Activated CD4-positive, alpha-beta memory T cell treated with anti-CD3 and anti-CD28 coated beads for 36 hours (primary cell): ENCODE data around the gene ATP5MK. TPM values are rescaled to one million over a fixed set of nuclear protein-coding genes. Genes with fewer than 3 reads are reported as not detected.

Experiments used
- CTCF ChIA-PET: fragments of 350-600 bp; sonication (Branson Sonifier 250); formaldehyde crosslinking; loops from one replicate; lab custom pipeline; 2021; ENCODE audit warnings: antibody characterized with exemption, inconsistent platforms; lab: Charles Lee
- POLR2A ChIA-PET: fragments of 350-600 bp; sonication (Branson Sonifier 250); formaldehyde crosslinking; loops from one replicate; lab custom pipeline; 2021; ENCODE audit warnings: antibody characterized with exemption; lab: Charles Lee
- DNase-seq: peaks from one replicate; pipeline ENCODE4 v3.0.0-alpha.2; 2020
- H3K27ac Mint-ChIP-seq: one replicate; pipeline ENCODE4 v1.8.0; 2021; ENCODE audit warnings: mixed read lengths
- H3K27me3 Mint-ChIP-seq: one replicate; pipeline ENCODE4 v1.8.0; 2021; ENCODE audit warnings: mixed read lengths
- H3K36me3 Mint-ChIP-seq: one replicate; pipeline ENCODE4 v1.8.0; 2021; ENCODE audit warnings: mixed read lengths
- H3K4me1 Mint-ChIP-seq: one replicate; pipeline ENCODE4 v1.8.0; 2021; ENCODE audit warnings: low read depth, mixed read lengths
- H3K4me3 Mint-ChIP-seq: one replicate; pipeline ENCODE4 v1.8.0; 2021; ENCODE audit warnings: mild to moderate bottlenecking, mixed read lengths
- H3K9me3 Mint-ChIP-seq: one replicate; pipeline ENCODE4 v1.8.0; 2021; ENCODE audit warnings: mixed read lengths
- intact Hi-C: fragments of 100-400 bp; cut with micrococcal nuclease; formaldehyde crosslinking; loops from one replicate; pipeline ENCODE4 v1.15.1; 2023
- microRNA-seq: library from miRNA; unstranded; fragments of <30 nt; microRNA quantifications from one replicate; pipeline ENCODE4 v1.2.0, GENCODE V29; 2022; ENCODE audit warnings: borderline number of aligned reads, borderline microRNAs expressed, borderline replicate concordance
- total RNA-seq, 2 experiments: library from RNA; stranded (reverse); gene quantifications; one replicate each; pipeline ENCODE4 v1.2.3, GENCODE V29; 2021

ATP5MK gene
- total RNA-seq, 2 experiments from 2014 or later = 436 to 438 TPM

GRCh38 chr10:103353281-103353680 is 43.0 kb downstream of the ATP5MK start:
- Mint-ChIP-seq H3K4me3 (no peak overlapping the region), H3K9me3 (no peaks in the 10 kb centered on the region), H3K36me3 (peaks cover 3% of the 10 kb centered on the region), H3K27ac (no peak overlapping the region), H3K4me1 (peaks cover 7% of the 10 kb centered on the region), H3K27me3 (no peaks in the 10 kb centered on the region)
- DNase-seq = no peak
- intact Hi-C loops = no loop called here
- CTCF ChIA-PET = interaction anchor here (1.3 kb wide), 1 partner anchor 20 kb away, joined by 4 read pairs; no protein-coding TSS in a partner anchor
- POLR2A ChIA-PET = no interaction called here

GRCh38 chr10:103350517-103351260 is 45.6 kb downstream of the ATP5MK start, which contains the start of gene PCGF6:
TSS of gene PCGF6 (minus strand) at chr10:103351140. CDS start at chr10:103351066, 74 bp downstream.
- Mint-ChIP-seq H3K36me3 (peaks cover 3% of the 10 kb centered on the region), H3K4me1 (peaks cover 7% of the 10 kb centered on the region), H3K27ac (peak within 1 kb of the TSS; percentile 84), H3K4me3 (peak within 1 kb of the TSS; percentile 89), H3K9me3 (no peaks in the 10 kb centered on the region), H3K27me3 (no peaks in the 10 kb centered on the region)
- POLR2A ChIA-PET = interaction anchor here (0.6 to 3.1 kb wide), 4 partner anchors 17 to 159 kb away, joined by 4 to 17 read pairs (median 5); partner anchors contain the start of gene TAF5
- CTCF ChIA-PET = interaction anchor here (0.6 to 1.4 kb wide), 4 partner anchors 24 to 433 kb away, joined by 3 to 4 read pairs (median 3); partner anchors contain the start of genes ATP5MK, CNNM2 and PDCD11
- intact Hi-C loops = loop anchor here (1.0 kb wide), 1 partner anchor 17 kb away; the partner anchor contains the start of gene TAF5
- DNase-seq = peak; percentile 81

- Mint-ChIP-seq H3K27ac (no peak overlapping the region), H3K36me3 (peaks cover 3% of the 10 kb centered on the region), H3K9me3 (no peaks in the 10 kb centered on the region), H3K4me3 (peak overlapping the region; percentile 89), H3K4me1 (peaks cover 7% of the 10 kb centered on the region), H3K27me3 (no peaks in the 10 kb centered on the region)
- ChIA-PET CTCF (interaction anchor here (0.9 to 1.4 kb wide), 3 partner anchors 44 to 432 kb away, joined by 3 to 4 read pairs (median 3); partner anchors contain the start of genes ATP5MK, CNNM2 and PDCD11), POLR2A (interaction anchor here (0.6 to 3.1 kb wide), 4 partner anchors 18 to 159 kb away, joined by 4 to 17 read pairs (median 5); partner anchors contain the start of gene TAF5)
- DNase-seq = no peak
- intact Hi-C loops = no loop called here
These were observed 46.1 kb downstream of the ATP5MK start for GRCh38 chr10:103350175-103350516.

Small RNA genes lying within 50 kb of the gene (microRNA-seq; reads per million reads assigned to microRNA genes)
- gene MIR1307 = 2,981 reads per million, percentile 92 among the genes with 10 or more reads in this experiment

Other genes with a start within 250 kb of the ATP5MK start
- 10 to 100 TPM; 46.6 to 50.1 TPM for gene NT5C2, start 203.2 kb downstream of the ATP5MK start, total RNA-seq
- under 1 TPM in 1 of 2 experiments, not detected in 1; 0.10 TPM for gene RPEL1, start 150.6 kb downstream of the ATP5MK start, total RNA-seq
- under 1 TPM; 0.14 to 0.15 TPM for gene INA, start 119.3 kb downstream of the ATP5MK start, total RNA-seq
- 10 to 100 TPM; 12.4 to 13.4 TPM for gene PCGF6, start 45.3 kb downstream of the ATP5MK start, total RNA-seq
- gene TAF5, start 28.5 kb downstream of the ATP5MK start, total RNA-seq = 10 to 100 TPM; 12.9 to 13.2 TPM
- gene PDCD11, start 151 bp upstream of the ATP5MK start, total RNA-seq = 10 to 100 TPM; 56.4 to 56.7 TPM
- gene CALHM2, start 55.9 kb upstream of the ATP5MK start, total RNA-seq = 10 to 100 TPM; 21.6 to 22.5 TPM
- gene CALHM1, start 62.4 kb upstream of the ATP5MK start, total RNA-seq = not detected
- gene CALHM3, start 82.8 kb upstream of the ATP5MK start, total RNA-seq = not detected
- 1 to 10 TPM; 1.8 to 2.4 TPM for gene NEURL1, start 97.2 kb upstream of the ATP5MK start, total RNA-seq